ENCODE data around the gene RAB37. TPM values are rescaled to one million over a fixed set of nuclear protein-coding genes. Genes with fewer than 3 reads are reported as not detected.

Gene RAB37
- total RNA-seq, 3 donors from 2014 or later (not counting 1 experiment from before 2014, with no cell fraction given): 150 to 184 (median 169) TPM

DNA sequence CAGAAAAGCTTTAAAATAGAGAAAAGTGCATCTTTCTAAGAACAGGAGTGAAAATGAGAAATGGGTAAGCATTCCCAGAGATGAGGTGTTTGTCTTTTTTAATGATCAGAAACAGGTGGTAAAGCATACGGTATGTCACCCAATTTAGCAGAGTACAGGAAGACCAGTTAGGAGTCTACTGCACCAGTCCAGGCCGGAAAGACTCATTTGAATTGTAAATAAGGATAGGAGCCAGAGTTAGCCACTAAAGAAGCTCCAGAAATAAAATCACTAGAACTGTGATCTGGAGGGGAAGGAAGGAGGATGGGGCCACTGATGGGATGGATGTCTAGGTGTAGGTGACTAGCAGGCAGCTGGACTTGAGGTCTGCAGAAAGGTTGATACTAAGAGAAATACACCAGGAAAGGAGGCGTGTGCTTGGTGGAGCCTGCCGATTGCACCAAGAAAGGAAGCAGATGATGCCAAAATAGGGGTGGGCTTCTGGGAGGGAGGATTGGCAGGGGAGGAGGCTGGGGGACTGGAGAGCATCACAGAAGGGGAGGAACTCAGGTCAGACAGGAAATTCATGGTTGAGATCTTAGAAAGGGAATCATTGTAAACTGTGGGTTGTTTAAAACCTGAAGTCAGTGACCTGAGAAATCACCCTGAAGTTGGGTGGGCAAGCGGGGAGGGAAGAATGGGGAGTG is 47.2 kb downstream of the RAB37 start:
- Histone ChIP-seq H3K27me3 (ENCODE audit: control insufficient read depth, insufficient read depth, low read length) (no peaks in the 10 kb centered on the region), H3K9me3 (ENCODE audit: control insufficient read depth, insufficient read depth, low read length) (no peaks in the 10 kb centered on the region), H3K36me3 (ENCODE audit: control insufficient read depth, insufficient read depth, low read length) (peaks cover 19% of the 10 kb centered on the region), H3K4me1 (ENCODE audit: control insufficient read depth, insufficient read depth, low read length) (peaks cover 40% of the 10 kb centered on the region), H3K27ac (ENCODE audit: low read length) (no peak overlapping the region), H3K4me3 (ENCODE audit: low read length) (no peak overlapping the region)
- DNase-seq: no peak
- no peak for ATAC-seq
- H3K36me3 Mint-ChIP-seq: no peaks in the 10 kb centered on the region
- intact Hi-C loops (cut with micrococcal nuclease): no loop called here
- WGBS (ENCODE audit: insufficient coverage): 71% methylated on average over 5 of the region's 5 CpGs
- peaks cover 20 to 31% of the 10 kb centered on the region in 2 donors for H3K4me1 Mint-ChIP-seq
- H3K9me3 Mint-ChIP-seq: no peaks in the 10 kb centered on the region
- H3K27me3 Mint-ChIP-seq (ENCODE audit: low read depth in 2 of 2): no peaks in the 10 kb centered on the region
- TF ChIP-seq, protein P1, sequence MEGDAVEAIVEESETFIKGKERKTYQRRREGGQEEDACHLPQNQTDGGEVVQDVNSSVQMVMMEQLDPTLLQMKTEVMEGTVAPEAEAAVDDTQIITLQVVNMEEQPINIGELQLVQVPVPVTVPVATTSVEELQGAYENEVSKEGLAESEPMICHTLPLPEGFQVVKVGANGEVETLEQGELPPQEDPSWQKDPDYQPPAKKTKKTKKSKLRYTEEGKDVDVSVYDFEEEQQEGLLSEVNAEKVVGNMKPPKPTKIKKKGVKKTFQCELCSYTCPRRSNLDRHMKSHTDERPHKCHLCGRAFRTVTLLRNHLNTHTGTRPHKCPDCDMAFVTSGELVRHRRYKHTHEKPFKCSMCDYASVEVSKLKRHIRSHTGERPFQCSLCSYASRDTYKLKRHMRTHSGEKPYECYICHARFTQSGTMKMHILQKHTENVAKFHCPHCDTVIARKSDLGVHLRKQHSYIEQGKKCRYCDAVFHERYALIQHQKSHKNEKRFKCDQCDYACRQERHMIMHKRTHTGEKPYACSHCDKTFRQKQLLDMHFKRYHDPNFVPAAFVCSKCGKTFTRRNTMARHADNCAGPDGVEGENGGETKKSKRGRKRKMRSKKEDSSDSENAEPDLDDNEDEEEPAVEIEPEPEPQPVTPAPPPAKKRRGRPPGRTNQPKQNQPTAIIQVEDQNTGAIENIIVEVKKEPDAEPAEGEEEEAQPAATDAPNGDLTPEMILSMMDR (IDR thresholded peaks at IDR 0.05): no peak
- H3K27ac Mint-ChIP-seq: no peak overlapping the region
- H3K4me3 Mint-ChIP-seq: no peak overlapping the region

DNA sequence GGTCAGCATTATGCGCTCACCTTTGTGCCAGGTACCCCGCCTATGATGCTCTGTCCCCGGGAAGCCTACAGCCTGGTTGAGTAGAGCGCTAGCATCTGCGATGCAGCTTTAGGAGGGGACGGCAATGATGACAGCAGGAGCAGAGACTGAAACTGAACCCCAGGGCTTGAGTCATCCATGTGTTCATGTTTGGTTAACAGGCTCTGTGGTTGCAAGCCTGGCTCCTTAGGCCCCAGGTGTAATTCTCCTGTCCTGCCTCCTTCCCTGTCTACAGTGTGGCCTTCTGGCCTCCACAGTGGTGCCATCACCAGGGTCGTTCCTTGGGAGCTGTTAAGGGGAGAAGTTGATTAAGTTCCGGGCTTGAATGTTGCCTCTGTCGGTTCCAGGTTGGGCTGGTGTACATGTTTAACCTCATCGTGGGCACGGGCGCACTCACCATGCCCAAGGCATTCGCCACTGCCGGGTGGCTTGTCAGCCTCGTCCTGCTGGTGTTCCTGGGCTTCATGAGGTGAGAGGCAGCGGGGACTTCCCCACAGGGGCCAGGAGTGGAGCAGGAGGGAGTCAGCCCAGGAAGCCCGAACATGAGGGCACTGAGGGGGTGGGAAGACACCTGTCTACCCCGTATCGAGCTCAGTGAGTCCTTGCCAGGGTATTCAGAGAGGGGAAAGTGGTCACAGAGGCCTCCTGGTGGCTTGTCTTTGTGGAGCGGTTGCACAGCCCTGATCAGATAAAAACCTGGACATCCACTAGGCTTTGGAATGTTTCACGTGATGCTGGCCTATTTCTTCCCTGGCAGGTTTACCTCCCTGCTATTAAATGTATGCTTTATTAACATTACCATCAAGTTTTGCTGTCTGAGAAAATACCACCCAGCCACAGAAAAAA is 48.3 kb downstream of the RAB37 start:
- Mint-ChIP-seq H3K9me3 (no peaks in the 10 kb centered on the region), H3K4me3 (no peak overlapping the region), H3K27ac (no peak overlapping the region), H3K36me3 (no peaks in the 10 kb centered on the region), H3K27me3 (ENCODE audit: low read depth in 2 of 2) (no peaks in the 10 kb centered on the region), H3K4me1 (peaks cover 11 to 22% of the 10 kb centered on the region in 2 donors)
- ATAC-seq (no peak), DNase-seq (no peak)
- intact Hi-C loops (cut with micrococcal nuclease): no loop called here
- H3K4me1 ChIP-seq (ENCODE audit: control insufficient read depth, insufficient read depth, low read length): peaks cover 36% of the 10 kb centered on the region
- WGBS (ENCODE audit: insufficient coverage): 87% methylated on average over 21 of the region's 21 CpGs
- H3K36me3 ChIP-seq (ENCODE audit: control insufficient read depth, insufficient read depth, low read length): peaks cover 22% of the 10 kb centered on the region
- H3K9me3 ChIP-seq (ENCODE audit: control insufficient read depth, insufficient read depth, low read length): no peaks in the 10 kb centered on the region
- no peak overlapping the region for H3K4me3 ChIP-seq (ENCODE audit: low read length)
- TF ChIP-seq, protein P1 (IDR thresholded peaks at IDR 0.05): no peak
- no peaks in the 10 kb centered on the region for H3K27me3 ChIP-seq (ENCODE audit: control insufficient read depth, insufficient read depth, low read length)
- no peak overlapping the region for H3K27ac ChIP-seq (ENCODE audit: low read length)

DNA sequence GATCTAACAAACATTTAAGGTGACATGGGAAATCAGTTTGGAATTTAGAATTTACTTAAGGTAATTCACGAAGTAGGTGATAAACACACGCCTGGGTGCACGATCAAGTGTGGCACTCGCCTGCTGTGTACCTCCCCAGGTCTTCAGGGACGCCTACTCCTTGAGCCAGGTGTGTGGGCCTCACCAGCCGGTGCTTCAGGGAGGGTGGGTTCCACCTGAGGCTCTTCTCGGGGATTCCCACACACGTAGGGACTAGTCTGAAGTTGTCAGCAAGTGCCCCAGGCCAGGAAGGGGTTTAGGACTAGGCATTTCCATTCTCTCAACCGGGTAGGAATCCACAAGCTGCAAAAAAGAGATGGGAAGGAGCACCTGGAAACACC is 48.9 kb downstream of the RAB37 start:
- Mint-ChIP-seq H3K4me1 (peaks cover 11 to 22% of the 10 kb centered on the region in 2 donors), H3K27me3 (ENCODE audit: low read depth in 2 of 2) (no peaks in the 10 kb centered on the region), H3K36me3 (no peaks in the 10 kb centered on the region), H3K27ac (no peak overlapping the region), H3K4me3 (no peak overlapping the region), H3K9me3 (no peaks in the 10 kb centered on the region)
- Histone ChIP-seq H3K27ac (ENCODE audit: low read length) (peak overlapping the region; percentile 28), H3K36me3 (ENCODE audit: control insufficient read depth, insufficient read depth, low read length) (peaks cover 23% of the 10 kb centered on the region), H3K9me3 (ENCODE audit: control insufficient read depth, insufficient read depth, low read length) (no peaks in the 10 kb centered on the region), H3K4me1 (ENCODE audit: control insufficient read depth, insufficient read depth, low read length) (peaks cover 36% of the 10 kb centered on the region), H3K4me3 (ENCODE audit: low read length) (no peak overlapping the region), H3K27me3 (ENCODE audit: control insufficient read depth, insufficient read depth, low read length) (no peaks in the 10 kb centered on the region)
- DNase-seq: no peak
- ATAC-seq: no peak
- TF ChIP-seq, protein P1 (IDR thresholded peaks at IDR 0.05): no peak
- intact Hi-C loops (cut with micrococcal nuclease): no loop called here
- 88% methylated on average over 9 of the region's 9 CpGs for WGBS (ENCODE audit: insufficient coverage)

Data from natural killer cell (primary cell).